Effector CD8-positive, alpha-beta T cell (primary cell): Measurements from ENCODE around the gene ABI3BP.
"Not testable (repeated sequence)": the region's sequence is repeated elsewhere in the genome, so short reads cannot be mapped to it uniquely, and the experiment has no call there.

Experiments used
- DNase-seq: peaks from one replicate; lab custom pipeline; 2025; lab: John Stamatoyannopoulos, UW

ABI3BP gene

GRCh38 chr3:100981164-100981911 lies 11.9 kb downstream of the ABI3BP start:
- DNase-seq = no peak

GRCh38 chr3:100978011-100978659 lies 15.1 kb downstream of the ABI3BP start:
- no peak for DNase-seq

- no peak for DNase-seq
These were observed 16.6 kb downstream of the ABI3BP start for GRCh38 chr3:100976611-100977010.

GRCh38 chr3:100975714-100976113 lies 17.5 kb downstream of the ABI3BP start:
- DNase-seq = no peak

- DNase-seq = no peak
These were observed 19.6 kb downstream of the ABI3BP start for GRCh38 chr3:100973594-100973993.

- no peak for DNase-seq
These were observed 20.4 kb downstream of the ABI3BP start for GRCh38 chr3:100972867-100973266.

GRCh38 chr3:100972301-100972844 lies 20.8 kb downstream of the ABI3BP start:
- DNase-seq = no peak

GRCh38 chr3:100971798-100972197 lies 21.4 kb downstream of the ABI3BP start:
- no peak for DNase-seq

- DNase-seq = no peak
These were observed 22.7 kb downstream of the ABI3BP start for GRCh38 chr3:100970477-100970990.

- no peak for DNase-seq
These were observed 24.0 kb downstream of the ABI3BP start for GRCh38 chr3:100968932-100969906.

- DNase-seq = no peak
These were observed 26.4 kb downstream of the ABI3BP start for GRCh38 chr3:100966807-100967206.

- DNase-seq = no peak
These were observed 27.2 kb downstream of the ABI3BP start for GRCh38 chr3:100966049-100966491.

- no peak for DNase-seq
These were observed 30.2 kb downstream of the ABI3BP start for GRCh38 chr3:100963041-100963440.

GRCh38 chr3:100957261-100957986 lies 35.8 kb downstream of the ABI3BP start:
- DNase-seq = no peak

- DNase-seq = no peak
These were observed 36.9 kb downstream of the ABI3BP start for GRCh38 chr3:100956276-100956675.

- no peak for DNase-seq
These were observed 38.2 kb downstream of the ABI3BP start for GRCh38 chr3:100954990-100955389.

GRCh38 chr3:100954199-100954935 lies 38.9 kb downstream of the ABI3BP start:
- no peak for DNase-seq

- no peak for DNase-seq
These were observed 40.1 kb downstream of the ABI3BP start for GRCh38 chr3:100953103-100953502.

- DNase-seq = no peak
These were observed 46.1 kb downstream of the ABI3BP start for GRCh38 chr3:100947119-100947518.

GRCh38 chr3:100946096-100946495 lies 47.1 kb downstream of the ABI3BP start:
- not testable (repeated sequence) for DNase-seq
